SK-N-SH treated with all-trans-retinoic acid at 6 μM for 48 hours (cell line): ENCODE measurements around the gene BPIFB6.

Experiments
- ATAC-seq: fragments of 200-7000 bp; cut with Tn5 transposase; 3 replicates; pipeline ENCODE4 v1.9.1; 2020; ENCODE audit warnings: mild to moderate bottlenecking, moderate library complexity
- ARNTL ChIP-seq: fragments of 450-650 bp; formaldehyde crosslinking; IDR thresholded peaks from 2 replicates; pipeline ENCODE4 v1.5.0; 2020; ENCODE audit warnings: low read depth, mild to moderate bottlenecking, moderate library complexity, borderline replicate concordance
- BACH2 ChIP-seq: fragments of 250-450 bp; sonication (Bioruptor Pico); IDR thresholded peaks from 2 replicates; pipeline ENCODE4 v1.9.0; 2021; ENCODE audit warnings: mild to moderate bottlenecking, borderline replicate concordance
- CSDC2 ChIP-seq: fragments of 250-450 bp; sonication (Bioruptor Pico); IDR thresholded peaks from 2 replicates; pipeline ENCODE4 v1.5.0; 2020; ENCODE audit warnings: mild to moderate bottlenecking, moderate library complexity
- ESRRG ChIP-seq: fragments of 250-450 bp; sonication (Bioruptor Pico); IDR thresholded peaks from 2 replicates; pipeline ENCODE4 v1.6.1; 2021; ENCODE audit warnings: mild to moderate bottlenecking
- GLIS3 ChIP-seq: fragments of 250-450 bp; sonication (Bioruptor Pico); IDR thresholded peaks from 2 replicates; pipeline ENCODE4 v1.5.0; 2020; ENCODE audit warnings: mild to moderate bottlenecking, moderate library complexity
- OSR1 ChIP-seq: fragments of 250-450 bp; sonication (Bioruptor Pico); IDR thresholded peaks from 2 replicates; pipeline ENCODE4 v1.8.0; 2022; ENCODE audit warnings: moderate library complexity, mild to moderate bottlenecking, inconsistent platforms
- PATZ1 ChIP-seq: fragments of 250-450 bp; sonication (Bioruptor Pico); IDR thresholded peaks from 2 replicates; pipeline ENCODE4 v1.8.0; 2020; ENCODE audit warnings: mild to moderate bottlenecking, moderate library complexity, borderline replicate concordance
- PPARA ChIP-seq: fragments of 250-450 bp; sonication (Bioruptor Pico); IDR thresholded peaks from 2 replicates; pipeline ENCODE4 v1.5.0; 2020; ENCODE audit warnings: mild to moderate bottlenecking, borderline replicate concordance
- RARB ChIP-seq: fragments of 250-450 bp; sonication (Bioruptor Pico); IDR thresholded peaks from 2 replicates; pipeline ENCODE4 v1.8.0; 2021; ENCODE audit warnings: mild to moderate bottlenecking, moderate library complexity
- TCF4 ChIP-seq: fragments of 250-450 bp; sonication (Bioruptor Pico); IDR thresholded peaks from 2 replicates; pipeline ENCODE4 v1.8.0; 2021; ENCODE audit warnings: mild to moderate bottlenecking, moderate library complexity, borderline replicate concordance
- TOX ChIP-seq: fragments of 250-450 bp; sonication (Bioruptor Pico); IDR thresholded peaks from 2 replicates; pipeline ENCODE4 v1.8.0; 2021; ENCODE audit warnings: mild to moderate bottlenecking, moderate library complexity, borderline replicate concordance
- ZC3H10 ChIP-seq: fragments of 250-450 bp; sonication (Bioruptor Pico); IDR thresholded peaks from 2 replicates; pipeline ENCODE4 v1.5.1; 2021; ENCODE audit warnings: mild to moderate bottlenecking, moderate library complexity
- ZFP3 ChIP-seq: fragments of 250-450 bp; sonication (Bioruptor Pico); IDR thresholded peaks from 2 replicates; pipeline ENCODE4 v1.5.0; 2020; ENCODE audit warnings: mild to moderate bottlenecking, moderate library complexity
- ZFP30 ChIP-seq: fragments of 450-650 bp; formaldehyde crosslinking; IDR thresholded peaks from 2 replicates; pipeline ENCODE4 v1.5.0; 2022; ENCODE audit warnings: mild to moderate bottlenecking, moderate library complexity
- ZNF70 ChIP-seq: fragments of 450-650 bp; formaldehyde crosslinking; IDR thresholded peaks from 2 replicates; pipeline ENCODE4 v1.5.0; 2020; ENCODE audit warnings: mild to moderate bottlenecking, moderate library complexity
- ZNF8 ChIP-seq: fragments of 450-650 bp; formaldehyde crosslinking; IDR thresholded peaks from 2 replicates; pipeline ENCODE4 v1.5.0; 2020; ENCODE audit warnings: mild to moderate bottlenecking, moderate library complexity
- TF ChIP-seq, protein P1 (sequence below): fragments of 250-450 bp; sonication (Bioruptor Pico); IDR thresholded peaks from 2 replicates; pipeline ENCODE4 v1.5.0; 2020; ENCODE audit warnings: mild to moderate bottlenecking, moderate library complexity
- TF ChIP-seq, protein P2 (sequence below): fragments of 250-450 bp; sonication (Bioruptor Pico); IDR thresholded peaks from 2 replicates; pipeline ENCODE4 v1.8.0; 2021; ENCODE audit warnings: low read depth, mild to moderate bottlenecking, moderate library complexity, borderline replicate concordance

BPIFB6 gene

DNA sequence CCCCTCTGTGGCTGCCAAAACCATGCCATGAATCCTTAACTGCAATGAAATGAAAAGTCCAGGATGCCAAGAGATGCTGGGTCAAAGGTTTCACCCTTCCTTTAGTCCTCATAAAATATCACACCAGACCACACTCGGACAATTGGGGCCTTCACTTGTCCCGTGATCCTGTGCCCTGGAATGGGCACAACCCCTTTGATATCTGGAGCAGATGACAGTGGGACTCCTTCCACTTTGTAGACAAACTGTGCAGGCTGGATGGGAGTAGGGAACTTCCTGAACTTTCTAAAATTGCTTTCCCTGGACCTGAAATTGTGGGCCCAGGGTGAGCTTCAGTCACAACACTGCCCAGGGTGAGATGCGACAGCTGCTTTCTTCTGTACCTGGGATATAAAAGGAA, 9.6 kb upstream of the BPIFB6 start:
- no peak for ATAC-seq
- TF ChIP-seq ZFP3 (CRISPR knock-in tag): no peak
- TF ChIP-seq GLIS3 (CRISPR knock-in tag): no peak
- no peak for TF ChIP-seq CSDC2
- TF ChIP-seq, protein P1, sequence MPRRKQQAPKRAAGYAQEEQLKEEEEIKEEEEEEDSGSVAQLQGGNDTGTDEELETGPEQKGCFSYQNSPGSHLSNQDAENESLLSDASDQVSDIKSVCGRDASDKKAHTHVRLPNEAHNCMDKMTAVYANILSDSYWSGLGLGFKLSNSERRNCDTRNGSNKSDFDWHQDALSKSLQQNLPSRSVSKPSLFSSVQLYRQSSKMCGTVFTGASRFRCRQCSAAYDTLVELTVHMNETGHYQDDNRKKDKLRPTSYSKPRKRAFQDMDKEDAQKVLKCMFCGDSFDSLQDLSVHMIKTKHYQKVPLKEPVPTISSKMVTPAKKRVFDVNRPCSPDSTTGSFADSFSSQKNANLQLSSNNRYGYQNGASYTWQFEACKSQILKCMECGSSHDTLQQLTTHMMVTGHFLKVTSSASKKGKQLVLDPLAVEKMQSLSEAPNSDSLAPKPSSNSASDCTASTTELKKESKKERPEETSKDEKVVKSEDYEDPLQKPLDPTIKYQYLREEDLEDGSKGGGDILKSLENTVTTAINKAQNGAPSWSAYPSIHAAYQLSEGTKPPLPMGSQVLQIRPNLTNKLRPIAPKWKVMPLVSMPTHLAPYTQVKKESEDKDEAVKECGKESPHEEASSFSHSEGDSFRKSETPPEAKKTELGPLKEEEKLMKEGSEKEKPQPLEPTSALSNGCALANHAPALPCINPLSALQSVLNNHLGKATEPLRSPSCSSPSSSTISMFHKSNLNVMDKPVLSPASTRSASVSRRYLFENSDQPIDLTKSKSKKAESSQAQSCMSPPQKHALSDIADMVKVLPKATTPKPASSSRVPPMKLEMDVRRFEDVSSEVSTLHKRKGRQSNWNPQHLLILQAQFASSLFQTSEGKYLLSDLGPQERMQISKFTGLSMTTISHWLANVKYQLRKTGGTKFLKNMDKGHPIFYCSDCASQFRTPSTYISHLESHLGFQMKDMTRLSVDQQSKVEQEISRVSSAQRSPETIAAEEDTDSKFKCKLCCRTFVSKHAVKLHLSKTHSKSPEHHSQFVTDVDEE (CRISPR knock-in tag): no peak
- TF ChIP-seq ZNF8 (CRISPR knock-in tag): no peak
- no peak for TF ChIP-seq TOX (CRISPR knock-in tag)
- no peak for TF ChIP-seq OSR1 (CRISPR knock-in tag)
- TF ChIP-seq PATZ1 (CRISPR knock-in tag): no peak
- TF ChIP-seq BACH2 (CRISPR knock-in tag): no peak

GRCh38 chr20:33022289-33022688, 9.2 kb upstream of the BPIFB6 start:
- no peak for ATAC-seq
- TF ChIP-seq PPARA (CRISPR knock-in tag) (no peak), CSDC2 (no peak), TCF4 (no peak)
- TF ChIP-seq, all 23 proteins: peak for 0

- ATAC-seq: no peak
Observed at GRCh38 chr20:33022694-33023438, 8.6 kb upstream of the BPIFB6 start.

DNA sequence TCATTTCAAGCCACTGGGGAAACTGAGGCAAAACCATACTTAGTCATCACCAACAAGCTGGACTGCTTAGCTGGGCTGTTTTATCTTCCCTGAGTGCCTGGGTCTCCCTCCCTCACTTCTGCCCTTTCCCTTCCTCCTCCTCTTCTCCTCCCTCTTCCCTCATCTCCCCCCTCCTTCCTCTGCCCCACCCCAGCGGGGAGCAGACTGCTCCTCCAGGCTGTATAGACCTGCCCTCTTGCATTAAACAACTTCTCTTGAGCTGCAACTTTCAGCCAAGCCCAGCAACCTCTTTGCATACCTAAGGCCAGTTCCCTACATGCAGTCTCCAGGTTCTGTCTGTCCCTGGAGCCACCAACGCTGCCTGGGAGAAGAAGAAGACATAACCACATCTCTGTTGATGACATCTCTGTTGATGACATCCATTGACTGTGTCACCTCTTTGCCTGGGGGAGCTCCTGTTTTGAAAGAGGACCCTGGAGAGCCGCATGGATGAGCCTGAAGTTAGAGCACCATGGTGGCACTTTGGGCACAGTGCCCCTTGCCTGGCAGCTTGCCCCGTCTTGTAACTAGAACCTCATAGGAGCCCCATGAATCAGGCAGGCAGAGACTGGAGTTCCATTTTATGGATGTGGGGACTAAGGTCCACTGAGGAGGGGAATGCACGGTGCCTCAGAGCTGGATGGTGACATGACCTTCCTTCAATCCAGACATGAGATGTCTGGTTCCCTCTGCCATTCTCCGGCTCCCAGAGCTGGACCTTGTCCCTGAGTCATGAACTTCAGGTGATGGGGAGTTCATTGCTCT, 7.8 kb upstream of the BPIFB6 start:
- no peak for ATAC-seq
- TF ChIP-seq ZFP3 (CRISPR knock-in tag) (no peak), OSR1 (CRISPR knock-in tag) (no peak), CSDC2 (no peak), TOX (CRISPR knock-in tag) (no peak), ARNTL (no peak), ZNF70 (CRISPR knock-in tag) (no peak), ZC3H10 (CRISPR knock-in tag) (no peak), RARB (CRISPR knock-in tag) (no peak), ZFP30 (CRISPR knock-in tag) (no peak), ESRRG (CRISPR knock-in tag) (no peak), TCF4 (no peak), PATZ1 (CRISPR knock-in tag) (no peak), BACH2 (CRISPR knock-in tag) (no peak)
- TF ChIP-seq, protein P2, sequence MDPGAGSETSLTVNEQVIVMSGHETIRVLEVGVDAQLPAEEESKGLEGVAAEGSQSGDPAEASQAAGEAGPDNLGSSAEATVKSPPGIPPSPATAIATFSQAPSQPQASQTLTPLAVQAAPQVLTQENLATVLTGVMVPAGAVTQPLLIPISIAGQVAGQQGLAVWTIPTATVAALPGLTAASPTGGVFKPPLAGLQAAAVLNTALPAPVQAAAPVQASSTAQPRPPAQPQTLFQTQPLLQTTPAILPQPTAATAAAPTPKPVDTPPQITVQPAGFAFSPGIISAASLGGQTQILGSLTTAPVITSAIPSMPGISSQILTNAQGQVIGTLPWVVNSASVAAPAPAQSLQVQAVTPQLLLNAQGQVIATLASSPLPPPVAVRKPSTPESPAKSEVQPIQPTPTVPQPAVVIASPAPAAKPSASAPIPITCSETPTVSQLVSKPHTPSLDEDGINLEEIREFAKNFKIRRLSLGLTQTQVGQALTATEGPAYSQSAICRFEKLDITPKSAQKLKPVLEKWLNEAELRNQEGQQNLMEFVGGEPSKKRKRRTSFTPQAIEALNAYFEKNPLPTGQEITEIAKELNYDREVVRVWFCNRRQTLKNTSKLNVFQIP (CRISPR knock-in tag): no peak

More at GRCh38 chr20:33022694-33023438, 8.6 kb upstream of the BPIFB6 start:
- TF ChIP-seq ESRRG (CRISPR knock-in tag) (no peak), ZNF70 (CRISPR knock-in tag) (no peak), ZC3H10 (CRISPR knock-in tag) (no peak), ZFP3 (CRISPR knock-in tag) (no peak), ZFP30 (CRISPR knock-in tag) (no peak), TCF4 (no peak), PATZ1 (CRISPR knock-in tag) (no peak), CSDC2 (no peak)
